A549 (cell line): ENCODE measurements around the gene GC. TPM values are rescaled to one million over a fixed set of nuclear protein-coding genes. Genes with fewer than 3 reads are reported as not detected.

Experiments used
- ATAC-seq, 2 experiments: fragments of 200-7000 bp in 1 of 2; fragments of >200 bp in 1 of 2; cut with Nextera tagmentation in 1 of 2; cut with Tn5 transposase in 1 of 2; 3 replicates each; pipeline versions ENCODE4 v1.8.0 to v1.9.1; 2018 to 2020; ENCODE audit warnings: mild to moderate bottlenecking in 1 of 2, moderate library complexity in 1 of 2
- CTCF ChIA-PET: fragments of 300-600 bp; sonication (Branson Sonifier 250); formaldehyde crosslinking; extraction: SDS; loops from one replicate; lab custom pipeline; 2021; ENCODE audit warnings: antibody characterized with exemption, inconsistent platforms; lab: Yijun Ruan, JAX
- POLR2A ChIA-PET: fragments of 350-600 bp; formaldehyde crosslinking; extraction: SDS; loops from one replicate; lab custom pipeline; 2021; ENCODE audit warnings: antibody characterized with exemption, inconsistent platforms; lab: Yijun Ruan, JAX
- DNase-seq, 2 experiments: peaks; one replicate each; pipeline versions ENCODE4 v3.0.0 to v3.0.0-alpha.2; 2011 to 2016; ENCODE audit warnings: low read depth in 1 of 2, low spot score in 1 of 2
- FAIRE-seq: peaks from 2 replicates; lab custom pipeline; 2011; peaks lifted over from hg19 to GRCh38; lab: Jason Lieb, UNC
- H3K27ac ChIP-seq, 2 experiments: fragments of >200 bp; sonication (Bioruptor Twin); formaldehyde crosslinking; 3 replicates each; pipeline ENCODE4 v1.5.1; 2016 to 2017
- H3K4me1 ChIP-seq: fragments of >200 bp; sonication (Bioruptor Twin); formaldehyde crosslinking; 3 replicates; pipeline ENCODE4 v1.6.1; 2016
- H3K4me2 ChIP-seq: fragments of >200 bp; sonication (Bioruptor Twin); formaldehyde crosslinking; 3 replicates; pipeline ENCODE4 v1.6.1; 2016
- H3K4me3 ChIP-seq: fragments of >200 bp; sonication (Bioruptor Twin); formaldehyde crosslinking; 3 replicates; pipeline ENCODE4 v1.5.1; 2016
- H3K9me3 ChIP-seq: fragments of >200 bp; sonication (Bioruptor Twin); formaldehyde crosslinking; 3 replicates; pipeline ENCODE4 v1.6.1; 2016
- CEBPB ChIP-seq, 2 experiments: fragments of >200 bp in 1 of 2; sonication (Bioruptor Twin) in 1 of 2; formaldehyde crosslinking in 1 of 2; IDR thresholded peaks; 2 replicates each; pipeline ENCODE4 v1.6.1; 2012 to 2016
- FOXS1 ChIP-seq: fragments of 250-450 bp; sonication (Bioruptor Pico); IDR thresholded peaks from 2 replicates; pipeline ENCODE4 v1.5.0; 2020; ENCODE audit warnings: mild to moderate bottlenecking, moderate library complexity
- GATA3 ChIP-seq: IDR thresholded peaks from 2 replicates; pipeline ENCODE4 v1.6.1; 2012; ENCODE audit warnings: borderline replicate concordance
- HOXB13 ChIP-seq: fragments of 250-450 bp; sonication (Bioruptor Pico); IDR thresholded peaks from 2 replicates; pipeline ENCODE4 v1.5.0; 2020; ENCODE audit warnings: low read depth, mild to moderate bottlenecking, moderate library complexity
- KDM5A ChIP-seq: fragments of 200-600 bp; sonication (generic); IDR thresholded peaks from 2 replicates; pipeline ENCODE4 v1.6.1; 2016; ENCODE audit warnings: antibody characterized with exemption, mild to moderate bottlenecking
- MYC ChIP-seq: IDR thresholded peaks from 2 replicates; pipeline ENCODE4 v1.6.1; 2012; ENCODE audit warnings: mild to moderate bottlenecking, inconsistent platforms, low read length, improper control_type of control experiment, borderline replicate concordance
- RAD21 ChIP-seq, 2 experiments: fragments of >200 bp in 1 of 2; sonication (Bioruptor Twin) in 1 of 2; formaldehyde crosslinking in 1 of 2; IDR thresholded peaks in 1 of 2; conservative IDR thresholded peaks in 1 of 2; 2 replicates in 1 of 2; 3 replicates in 1 of 2; pipeline ENCODE4 v1.6.1; 2012 to 2018; ENCODE audit warnings: inconsistent platforms in 1 of 2
- RFX5 ChIP-seq: fragments of 450-650 bp; IDR thresholded peaks from 2 replicates; pipeline ENCODE4 v1.7.1; 2014; ENCODE audit warnings: antibody characterized with exemption, mild to moderate bottlenecking, moderate library complexity
- RNF2 ChIP-seq: fragments of 200-600 bp; sonication (generic); IDR thresholded peaks from 2 replicates; pipeline ENCODE4 v1.6.1; 2016; ENCODE audit warnings: low read depth, mild to moderate bottlenecking, antibody characterized with exemption, moderate library complexity, borderline replicate concordance
- SMC3 ChIP-seq: fragments of >200 bp; sonication (Bioruptor Twin); formaldehyde crosslinking; IDR thresholded peaks from 3 replicates; pipeline ENCODE4 v1.6.1; 2018; ENCODE audit warnings: inconsistent platforms
- ZFP36 ChIP-seq: fragments of 450-650 bp; IDR thresholded peaks from 2 replicates; pipeline ENCODE4 v1.6.1; 2014; ENCODE audit warnings: borderline replicate concordance; ENCODE audit not compliant: partially characterized antibody
- ZNF302 ChIP-seq: fragments of 250-450 bp; sonication (Bioruptor Pico); IDR thresholded peaks from 2 replicates; pipeline ENCODE4 v1.9.0; 2021; ENCODE audit warnings: inconsistent platforms, mild to moderate bottlenecking, moderate library complexity
- ZSCAN20 ChIP-seq: fragments of 250-450 bp; sonication (Bioruptor Pico); IDR thresholded peaks from 2 replicates; pipeline ENCODE4 v1.8.0; 2022; ENCODE audit warnings: mild to moderate bottlenecking, moderate library complexity
- WGBS: methylation state at CpG from one replicate; pipeline ENCODE4 v1.1.6; 2017; ENCODE audit errors: missing lambda C conversion rate; 5-methylcytosine and 5-hydroxymethylcytosine counted together
- polyA plus RNA-seq, 4 experiments: library from polyadenylated mRNA; depleted of rRNA in 3 of 4; stranded (reverse); fragments of >200 nt; fragmentation: RNase III in 1 of 4; extraction: RNeasy Plus Mini Kit Qiagen cat#74134 plus additional on column Dnase treatment in 1 of 4; gene quantifications; 2 replicates in 3 of 4; 3 replicates in 1 of 4; pipeline ENCODE4 v1.2.3, GENCODE V29; 2011 to 2017
- TF ChIP-seq, protein P1 (sequence below): fragments of >200 bp; sonication (Bioruptor Twin); formaldehyde crosslinking; IDR thresholded peaks from 3 replicates; pipeline ENCODE4 v1.5.1; 2016
- TF ChIP-seq, protein P2 (sequence below): IDR thresholded peaks from 2 replicates; pipeline ENCODE4 v1.6.1; 2012
- TF ChIP-seq, protein P3 (sequence below): fragments of 200-600 bp; sonication (generic); IDR thresholded peaks from 2 replicates; pipeline ENCODE4 v1.6.1; 2016; ENCODE audit warnings: antibody characterized with exemption, mild to moderate bottlenecking, moderate library complexity
- TF ChIP-seq, protein P4 (sequence below): fragments of >200 bp; sonication (Bioruptor Twin); formaldehyde crosslinking; IDR thresholded peaks from 2 replicates; pipeline ENCODE4 v1.6.1; 2016

Gene GC
- polyA plus RNA-seq, 2 of the 4 experiments (the other 2 are of a cell fraction): not detected

DNA sequence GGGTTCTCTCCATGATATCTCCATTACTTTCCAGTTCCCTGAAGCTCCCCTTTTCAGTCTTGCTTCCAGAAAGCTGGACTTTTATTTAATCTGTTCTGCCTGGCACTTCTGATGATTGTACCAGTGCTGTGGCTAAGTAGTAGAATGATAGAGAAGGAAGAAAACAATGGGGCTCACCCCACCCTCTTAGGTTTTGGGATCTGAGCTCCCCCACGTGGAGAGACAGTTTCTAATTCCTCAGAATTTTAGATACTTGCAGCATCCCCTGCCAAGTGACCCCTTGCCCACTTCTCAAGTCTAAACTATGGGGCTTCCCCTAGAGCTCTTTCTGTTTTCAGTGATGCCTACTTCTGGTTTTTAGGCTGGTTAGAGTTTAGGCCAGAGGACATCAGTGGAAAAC is 73.9 kb downstream of the GC start:
- DNase-seq: peak in 1 of 2 experiments; percentile 9
- ChIA-PET CTCF (interaction anchor here (0.6 to 4.2 kb wide), 4 partner anchors 156 to 525 kb away, joined by 3 to 15 read pairs (median 6); no protein-coding TSS in a partner anchor), POLR2A (no interaction called here)
- peak in 1 of 2 experiments; percentile 57; a peak in 2 of 6 replicates for ATAC-seq
- WGBS: 0% methylated on average over 1 of the region's 1 CpG
- Histone ChIP-seq H3K4me2 (no peak overlapping the region), H3K4me3 (no peak overlapping the region), H3K4me1 (0 out of 3 replicates have a peak, but pooled peaks cover 6% of the 10 kb centered on the region)
- TF ChIP-seq, protein P1, sequence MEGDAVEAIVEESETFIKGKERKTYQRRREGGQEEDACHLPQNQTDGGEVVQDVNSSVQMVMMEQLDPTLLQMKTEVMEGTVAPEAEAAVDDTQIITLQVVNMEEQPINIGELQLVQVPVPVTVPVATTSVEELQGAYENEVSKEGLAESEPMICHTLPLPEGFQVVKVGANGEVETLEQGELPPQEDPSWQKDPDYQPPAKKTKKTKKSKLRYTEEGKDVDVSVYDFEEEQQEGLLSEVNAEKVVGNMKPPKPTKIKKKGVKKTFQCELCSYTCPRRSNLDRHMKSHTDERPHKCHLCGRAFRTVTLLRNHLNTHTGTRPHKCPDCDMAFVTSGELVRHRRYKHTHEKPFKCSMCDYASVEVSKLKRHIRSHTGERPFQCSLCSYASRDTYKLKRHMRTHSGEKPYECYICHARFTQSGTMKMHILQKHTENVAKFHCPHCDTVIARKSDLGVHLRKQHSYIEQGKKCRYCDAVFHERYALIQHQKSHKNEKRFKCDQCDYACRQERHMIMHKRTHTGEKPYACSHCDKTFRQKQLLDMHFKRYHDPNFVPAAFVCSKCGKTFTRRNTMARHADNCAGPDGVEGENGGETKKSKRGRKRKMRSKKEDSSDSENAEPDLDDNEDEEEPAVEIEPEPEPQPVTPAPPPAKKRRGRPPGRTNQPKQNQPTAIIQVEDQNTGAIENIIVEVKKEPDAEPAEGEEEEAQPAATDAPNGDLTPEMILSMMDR: peak; percentile 38
- peak; percentile 61 to 70; a peak in 4 of 5 replicates for TF ChIP-seq RAD21 (conservative IDR thresholded peaks at IDR 0.05 in 1 of 2, IDR thresholded peaks at IDR 0.05 in 1 of 2)
- TF ChIP-seq ZNF302 (CRISPR knock-in tag): no peak
- TF ChIP-seq SMC3: peak; percentile 68
- TF ChIP-seq, all 56 proteins: peak for 3
- no peaks in the 10 kb centered on the region for H3K9me3 ChIP-seq
- H3K27ac ChIP-seq: peak overlapping the region in 1 of 2 experiments; percentile 32; a peak in 1 of 6 replicates
- FAIRE-seq: no peak

DNA sequence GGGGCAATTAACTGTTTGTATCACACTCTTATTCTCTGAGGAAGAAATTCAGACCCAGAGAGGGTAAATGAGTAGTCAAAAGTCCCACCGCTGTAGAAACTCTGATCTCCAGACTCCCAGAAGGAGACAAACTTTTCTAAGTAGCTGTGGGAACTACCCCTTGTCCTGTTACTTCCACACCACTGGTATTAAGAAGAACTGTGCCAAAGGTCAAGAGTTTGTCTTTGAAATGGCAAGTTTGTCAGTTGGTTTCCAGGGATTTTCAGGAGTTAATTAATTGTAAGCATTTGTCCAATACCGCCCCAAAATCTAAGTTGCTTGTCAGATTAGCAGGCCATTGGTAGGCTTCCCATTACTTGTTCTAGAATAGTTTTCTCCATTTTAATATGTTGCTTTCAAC is 85.7 kb downstream of the GC start:
- H3K27ac ChIP-seq: no peak overlapping the region
- no peak overlapping the region for H3K4me2 ChIP-seq
- TF ChIP-seq KDM5A (no peak), ZSCAN20 (CRISPR knock-in tag) (no peak), CEBPB (IDR thresholded peaks at IDR 0.05) (no peak), ZFP36 (no peak), MYC (no peak), FOXS1 (CRISPR knock-in tag) (no peak), HOXB13 (CRISPR knock-in tag) (no peak)
- TF ChIP-seq, protein P2, sequence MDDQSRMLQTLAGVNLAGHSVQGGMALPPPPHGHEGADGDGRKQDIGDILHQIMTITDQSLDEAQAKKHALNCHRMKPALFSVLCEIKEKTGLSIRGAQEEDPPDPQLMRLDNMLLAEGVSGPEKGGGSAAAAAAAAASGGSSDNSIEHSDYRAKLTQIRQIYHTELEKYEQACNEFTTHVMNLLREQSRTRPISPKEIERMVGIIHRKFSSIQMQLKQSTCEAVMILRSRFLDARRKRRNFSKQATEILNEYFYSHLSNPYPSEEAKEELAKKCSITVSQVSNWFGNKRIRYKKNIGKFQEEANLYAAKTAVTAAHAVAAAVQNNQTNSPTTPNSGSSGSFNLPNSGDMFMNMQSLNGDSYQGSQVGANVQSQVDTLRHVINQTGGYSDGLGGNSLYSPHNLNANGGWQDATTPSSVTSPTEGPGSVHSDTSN: no peak
- TF ChIP-seq, protein P3, sequence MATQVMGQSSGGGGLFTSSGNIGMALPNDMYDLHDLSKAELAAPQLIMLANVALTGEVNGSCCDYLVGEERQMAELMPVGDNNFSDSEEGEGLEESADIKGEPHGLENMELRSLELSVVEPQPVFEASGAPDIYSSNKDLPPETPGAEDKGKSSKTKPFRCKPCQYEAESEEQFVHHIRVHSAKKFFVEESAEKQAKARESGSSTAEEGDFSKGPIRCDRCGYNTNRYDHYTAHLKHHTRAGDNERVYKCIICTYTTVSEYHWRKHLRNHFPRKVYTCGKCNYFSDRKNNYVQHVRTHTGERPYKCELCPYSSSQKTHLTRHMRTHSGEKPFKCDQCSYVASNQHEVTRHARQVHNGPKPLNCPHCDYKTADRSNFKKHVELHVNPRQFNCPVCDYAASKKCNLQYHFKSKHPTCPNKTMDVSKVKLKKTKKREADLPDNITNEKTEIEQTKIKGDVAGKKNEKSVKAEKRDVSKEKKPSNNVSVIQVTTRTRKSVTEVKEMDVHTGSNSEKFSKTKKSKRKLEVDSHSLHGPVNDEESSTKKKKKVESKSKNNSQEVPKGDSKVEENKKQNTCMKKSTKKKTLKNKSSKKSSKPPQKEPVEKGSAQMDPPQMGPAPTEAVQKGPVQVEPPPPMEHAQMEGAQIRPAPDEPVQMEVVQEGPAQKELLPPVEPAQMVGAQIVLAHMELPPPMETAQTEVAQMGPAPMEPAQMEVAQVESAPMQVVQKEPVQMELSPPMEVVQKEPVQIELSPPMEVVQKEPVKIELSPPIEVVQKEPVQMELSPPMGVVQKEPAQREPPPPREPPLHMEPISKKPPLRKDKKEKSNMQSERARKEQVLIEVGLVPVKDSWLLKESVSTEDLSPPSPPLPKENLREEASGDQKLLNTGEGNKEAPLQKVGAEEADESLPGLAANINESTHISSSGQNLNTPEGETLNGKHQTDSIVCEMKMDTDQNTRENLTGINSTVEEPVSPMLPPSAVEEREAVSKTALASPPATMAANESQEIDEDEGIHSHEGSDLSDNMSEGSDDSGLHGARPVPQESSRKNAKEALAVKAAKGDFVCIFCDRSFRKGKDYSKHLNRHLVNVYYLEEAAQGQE: no peak
- WGBS: 90% methylated on average over 2 of the region's 2 CpGs
- DNase-seq (no peak), FAIRE-seq (no peak), ATAC-seq (no peak)
- H3K4me1 ChIP-seq: no peaks in the 10 kb centered on the region
- H3K4me3 ChIP-seq: no peak overlapping the region
- POLR2A ChIA-PET: no interaction called here
- no peaks in the 10 kb centered on the region for H3K9me3 ChIP-seq
- CTCF ChIA-PET: no interaction called here

DNA sequence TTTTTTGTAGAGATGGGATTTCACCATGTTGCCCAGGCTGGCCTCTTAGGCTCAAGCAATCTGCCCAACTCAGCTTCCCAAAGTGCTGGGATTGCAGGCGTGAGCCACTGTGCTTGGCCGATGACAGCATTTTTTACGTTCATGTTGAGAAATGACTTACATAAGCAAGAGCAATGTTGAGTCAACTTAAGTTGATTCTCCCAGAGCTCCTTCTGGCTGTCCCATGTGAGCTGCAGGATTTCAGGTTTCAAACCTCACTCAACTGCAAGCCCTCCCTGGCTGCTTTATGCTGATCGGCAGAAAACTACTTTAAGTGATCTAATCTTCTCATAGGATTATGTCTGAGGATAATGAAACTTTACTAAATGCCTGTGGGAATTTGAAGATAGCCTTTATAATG is 86.8 kb downstream of the GC start:
- H3K9me3 ChIP-seq: no peaks in the 10 kb centered on the region
- no peak for DNase-seq
- no peak overlapping the region for H3K4me2 ChIP-seq
- WGBS: 88% methylated on average over 4 of the region's 4 CpGs
- no peak for ATAC-seq
- ChIA-PET CTCF (interaction anchor here (0.7 kb wide), 1 partner anchor 426 kb away, joined by 3 read pairs; no protein-coding TSS in a partner anchor), POLR2A (no interaction called here)
- no peak overlapping the region for H3K27ac ChIP-seq
- H3K4me1 ChIP-seq: no peaks in the 10 kb centered on the region
- TF ChIP-seq RFX5 (no peak), GATA3 (no peak), RNF2 (no peak)
- TF ChIP-seq, protein P4, sequence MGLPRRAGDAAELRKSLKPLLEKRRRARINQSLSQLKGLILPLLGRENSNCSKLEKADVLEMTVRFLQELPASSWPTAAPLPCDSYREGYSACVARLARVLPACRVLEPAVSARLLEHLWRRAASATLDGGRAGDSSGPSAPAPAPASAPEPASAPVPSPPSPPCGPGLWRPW: no peak
- TF ChIP-seq, protein P2: no peak
- no peak for FAIRE-seq
- H3K4me3 ChIP-seq: no peak overlapping the region
